ENCODE data around the gene FOSL2.

Gene FOSL2

GRCh38 chr2:28347193-28347592 is 45.5 kb upstream of the FOSL2 start:
- no peak for DNase-seq (ENCODE audit: low read depth)
- no peak overlapping the region for H3K4me3 ChIP-seq (ENCODE audit: low read depth, low read length)
- no peak for TF ChIP-seq CTCF (conservative IDR thresholded peaks at IDR 0.05; ENCODE audit: low read depth, low read length)

DNA sequence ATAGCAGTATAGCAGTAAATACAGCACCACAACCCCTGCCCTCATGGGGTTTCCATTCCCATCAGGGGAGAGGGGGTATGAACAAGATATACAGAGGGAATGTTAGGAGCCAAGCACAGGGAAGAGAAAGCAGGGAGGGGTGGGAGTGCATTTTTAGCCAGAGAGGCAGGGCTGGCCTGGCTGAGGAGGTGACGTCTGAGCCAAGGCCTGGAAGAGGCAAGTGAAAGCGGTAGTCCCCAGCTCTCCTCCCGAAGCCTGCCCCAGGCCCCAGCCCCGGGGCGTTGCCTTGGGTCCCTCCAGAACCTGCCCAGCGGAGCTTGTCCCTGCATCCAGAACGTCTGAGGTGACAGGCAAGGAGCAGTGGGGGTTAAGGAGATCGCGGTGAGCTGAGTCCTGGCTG is 45.1 kb upstream of the FOSL2 start:
- DNase-seq (ENCODE audit: low read depth): no peak
- no peak overlapping the region for H3K4me3 ChIP-seq (ENCODE audit: low read depth, low read length)
- no peak for TF ChIP-seq CTCF (conservative IDR thresholded peaks at IDR 0.05; ENCODE audit: low read depth, low read length)

DNA sequence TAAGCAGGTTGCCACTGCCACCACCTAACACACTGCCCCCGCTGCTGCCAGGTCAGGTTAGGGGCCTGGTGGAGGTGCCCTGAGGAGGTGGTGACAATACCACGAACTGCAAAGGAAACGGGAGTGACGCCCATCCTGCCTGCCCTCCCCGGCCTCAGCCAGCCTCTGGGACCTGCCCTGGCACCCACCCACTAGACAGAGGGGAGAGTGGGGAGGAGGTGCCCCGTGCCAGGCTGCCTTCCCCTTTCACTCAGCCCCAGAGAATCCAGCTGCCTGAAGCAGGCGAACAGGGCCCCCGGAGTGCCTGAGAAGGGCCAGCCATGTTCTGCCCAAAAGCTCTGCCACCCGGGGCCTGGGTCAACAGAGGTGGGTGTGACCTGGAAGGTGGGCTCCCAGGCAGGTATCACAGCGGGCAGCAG is 44.5 kb upstream of the FOSL2 start:
- H3K4me3 ChIP-seq (ENCODE audit: low read depth, low read length): no peak overlapping the region
- no peak for DNase-seq (ENCODE audit: low read depth)
- TF ChIP-seq CTCF (conservative IDR thresholded peaks at IDR 0.05; ENCODE audit: low read depth, low read length): no peak

- DNase-seq (ENCODE audit: low read depth): no peak
- H3K4me3 ChIP-seq (ENCODE audit: low read depth, low read length): no peak overlapping the region
- TF ChIP-seq CTCF (conservative IDR thresholded peaks at IDR 0.05; ENCODE audit: low read depth, low read length): no peak
Measured at GRCh38 chr2:28348921-28349320, 43.7 kb upstream of the FOSL2 start.

GRCh38 chr2:28349546-28350165 is 43.0 kb upstream of the FOSL2 start:
- no peak overlapping the region for H3K4me3 ChIP-seq (ENCODE audit: low read depth, low read length)
- no peak for TF ChIP-seq CTCF (conservative IDR thresholded peaks at IDR 0.05; ENCODE audit: low read depth, low read length)
- DNase-seq (ENCODE audit: low read depth): no peak

GRCh38 chr2:28350196-28350595 is 42.5 kb upstream of the FOSL2 start:
- H3K4me3 ChIP-seq (ENCODE audit: low read depth, low read length): no peak overlapping the region
- TF ChIP-seq CTCF (conservative IDR thresholded peaks at IDR 0.05; ENCODE audit: low read depth, low read length): no peak
- no peak for DNase-seq (ENCODE audit: low read depth)

DNA sequence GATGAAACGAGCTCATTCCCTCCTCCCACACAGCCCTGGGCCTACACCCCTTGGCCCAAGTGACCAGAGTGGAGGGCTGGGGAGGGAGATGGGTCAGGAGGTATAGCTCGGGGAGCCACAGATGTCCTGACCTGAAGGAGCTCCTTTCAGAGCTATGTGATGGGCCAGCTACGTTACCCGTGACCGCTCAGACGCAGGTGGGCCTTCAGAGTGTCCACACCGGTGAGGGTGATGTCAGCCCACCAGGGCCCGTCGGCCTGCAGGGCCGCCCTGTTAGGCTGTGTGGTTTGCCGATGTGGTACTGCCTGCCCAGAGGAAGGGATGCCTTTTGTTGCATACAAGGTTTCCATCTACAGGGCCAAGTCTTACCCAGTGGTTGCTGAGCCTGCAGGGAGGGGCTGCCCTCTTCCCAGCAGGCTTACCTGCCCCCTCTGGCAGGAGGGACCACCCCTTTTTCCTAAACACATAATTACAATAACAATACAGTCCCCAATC is 41.8 kb upstream of the FOSL2 start:
- H3K4me3 ChIP-seq (ENCODE audit: low read depth, low read length): no peak overlapping the region
- TF ChIP-seq CTCF (conservative IDR thresholded peaks at IDR 0.05; ENCODE audit: low read depth, low read length): no peak
- DNase-seq (ENCODE audit: low read depth): no peak

Data from choroid plexus epithelial cell (primary cell).